Amygdala (tissue), 56 donors: ENCODE results near the gene ITK.
A peak's percentile ranks its signal among the peaks of the same experiment; 100 is the strongest.
"Not testable (repeated sequence)": the region's sequence is repeated elsewhere in the genome, so short reads cannot be mapped to it uniquely, and the experiment has no call there.

Source experiments
- DNase-seq, 56 donors: peaks; one replicate each; lab custom pipeline; 2025; lab: John Stamatoyannopoulos, UW

ITK gene

GRCh38 chr5:157203417-157203816, 22.8 kb downstream of the ITK start:
- DNase-seq = no peak

DNA sequence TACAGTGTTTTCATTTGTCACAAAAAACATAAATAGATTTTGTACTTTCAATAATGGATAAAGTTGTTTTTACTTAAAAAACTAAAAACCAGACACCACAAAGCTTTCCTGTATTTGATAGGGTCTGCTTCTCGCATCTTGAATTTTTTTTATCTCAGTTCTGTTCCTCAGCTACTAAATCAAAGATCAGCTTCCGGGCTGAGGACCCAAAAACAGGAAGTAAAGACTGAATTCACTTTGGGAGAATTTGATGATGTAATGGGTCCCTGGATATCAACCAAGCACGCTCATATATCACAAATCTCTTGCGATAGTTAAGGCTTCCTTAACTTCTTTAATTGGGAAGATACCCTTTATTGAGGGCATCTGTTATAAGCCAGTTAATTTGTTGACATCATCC, 24.1 kb downstream of the ITK start:
- no peak for DNase-seq

DNA sequence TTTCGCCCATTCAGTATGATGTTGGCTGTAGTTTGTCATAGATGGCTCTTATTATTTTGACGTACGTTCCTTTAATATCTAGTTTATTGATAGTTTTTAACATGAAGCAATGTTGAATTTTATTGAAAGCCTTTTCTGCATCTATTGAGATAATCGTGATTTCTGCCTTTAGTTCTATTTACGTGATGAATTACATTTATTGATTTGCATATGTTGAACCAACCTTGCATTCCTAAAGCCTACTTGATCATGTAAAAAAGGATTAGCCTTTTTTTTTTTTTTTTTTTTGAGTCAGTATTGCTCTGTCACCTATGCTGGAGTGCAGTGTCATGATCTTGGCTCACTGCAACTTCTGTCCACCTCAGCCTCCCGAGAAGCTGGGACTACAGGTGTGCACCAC, 25.1 kb downstream of the ITK start:
- no peak for DNase-seq

DNA sequence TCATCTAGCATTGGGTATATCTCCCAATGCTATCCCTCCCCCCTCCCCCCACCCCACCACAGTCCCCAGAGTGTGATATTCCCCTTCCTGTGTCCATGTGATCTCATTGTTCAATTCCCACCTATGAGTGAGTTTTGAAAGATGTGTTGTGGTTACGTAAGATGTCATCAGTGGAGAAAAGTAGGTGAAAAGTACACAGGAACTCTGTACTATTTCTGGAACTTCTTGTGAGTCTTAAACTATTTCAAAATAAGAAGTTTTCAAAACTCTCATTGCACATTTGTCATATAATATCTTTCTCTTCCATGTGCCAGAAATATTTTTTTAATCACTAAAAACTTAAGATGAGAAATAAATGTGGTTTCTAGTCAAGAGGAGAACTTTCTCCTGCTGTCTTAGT, 30.0 kb downstream of the ITK start:
- DNase-seq = not testable (repeated sequence)

GRCh38 chr5:157212307-157212706, 31.7 kb downstream of the ITK start:
- no peak for DNase-seq

GRCh38 chr5:157213527-157214243, 33.0 kb downstream of the ITK start:
- no peak for DNase-seq

DNA sequence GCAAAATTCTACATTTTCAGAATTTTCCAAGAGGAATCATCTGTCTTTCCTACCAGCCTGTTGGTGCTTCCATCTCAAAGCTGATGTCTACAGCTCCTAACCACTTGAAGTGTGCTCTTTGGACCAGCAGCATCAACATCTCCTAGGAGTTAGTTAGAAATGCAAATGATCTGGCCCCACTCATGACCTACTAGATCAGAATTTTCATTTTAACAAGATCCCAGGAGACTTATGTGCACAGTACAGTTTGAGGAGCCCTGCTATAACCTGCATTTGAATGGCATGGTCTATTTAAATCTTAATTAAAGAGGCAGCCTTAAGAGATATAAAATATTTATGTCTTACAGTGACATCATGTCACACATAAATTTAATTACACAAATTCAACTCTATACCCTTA, 33.8 kb downstream of the ITK start:
- no peak for DNase-seq

DNA sequence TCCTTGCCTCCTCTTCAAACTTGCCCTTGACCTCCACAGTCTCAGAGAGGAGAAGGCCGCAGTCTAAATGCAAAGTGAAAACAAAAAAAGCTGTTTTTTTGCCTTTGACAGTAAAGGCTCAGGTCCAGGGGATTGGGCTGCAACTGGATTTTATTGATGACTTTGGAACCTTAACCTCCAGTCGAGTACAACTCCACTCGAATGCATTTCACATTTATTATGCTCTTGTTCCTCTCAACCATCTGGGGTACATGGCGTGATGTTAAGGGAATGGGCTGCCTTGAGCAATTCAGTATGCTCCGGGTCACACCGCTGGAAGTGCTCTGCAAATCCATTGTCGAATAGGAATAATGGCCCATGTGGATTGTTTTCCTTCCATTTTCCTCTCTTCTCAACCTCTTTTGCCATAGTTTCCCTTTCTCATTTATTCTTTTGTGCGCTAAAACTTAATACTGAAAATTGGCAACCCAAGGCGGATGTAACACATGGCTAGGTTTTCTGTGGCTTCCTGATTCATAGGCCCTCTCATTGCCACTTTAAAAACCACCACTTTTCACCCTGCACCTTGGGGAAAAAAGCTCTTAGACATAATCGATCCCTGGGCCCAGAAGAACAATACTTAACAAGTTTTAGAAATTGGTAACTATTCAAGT, 34.3 kb downstream of the ITK start:
- DNase-seq = no peak

DNA sequence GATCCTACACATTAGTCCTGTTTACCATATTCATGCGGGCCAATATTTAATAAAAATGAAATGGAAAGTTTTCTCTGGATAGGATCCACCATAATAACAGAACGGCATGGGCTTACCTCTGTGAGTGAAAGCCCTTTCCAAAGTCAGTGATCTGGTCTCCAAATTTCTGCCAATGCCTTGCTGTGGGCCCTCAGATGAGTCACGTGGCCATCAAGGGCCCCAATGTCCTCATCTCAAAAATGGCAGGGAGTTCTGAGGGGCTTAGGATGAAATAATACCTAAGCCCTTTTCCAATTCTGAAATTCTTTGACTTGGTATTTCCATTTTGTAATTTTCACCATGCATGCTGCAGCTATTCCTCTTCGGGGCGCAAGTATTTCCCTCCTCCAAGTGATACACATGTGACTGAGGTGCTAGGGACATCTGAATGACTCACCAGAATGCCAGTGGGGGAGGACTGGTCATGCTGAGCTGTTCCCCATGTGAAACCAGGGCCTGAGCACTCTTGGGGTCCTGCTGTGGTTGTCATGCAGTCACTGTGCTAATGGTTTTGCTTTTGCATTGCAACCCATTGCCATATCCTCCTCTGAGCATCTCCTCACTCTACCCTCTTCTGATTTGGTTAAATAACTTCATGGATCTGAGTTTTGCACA, 35.0 kb downstream of the ITK start:
- DNase-seq = peak in 1 of 56 donors; percentile 2

GRCh38 chr5:157216391-157217142, 35.9 kb downstream of the ITK start:
- DNase-seq = no peak

DNA sequence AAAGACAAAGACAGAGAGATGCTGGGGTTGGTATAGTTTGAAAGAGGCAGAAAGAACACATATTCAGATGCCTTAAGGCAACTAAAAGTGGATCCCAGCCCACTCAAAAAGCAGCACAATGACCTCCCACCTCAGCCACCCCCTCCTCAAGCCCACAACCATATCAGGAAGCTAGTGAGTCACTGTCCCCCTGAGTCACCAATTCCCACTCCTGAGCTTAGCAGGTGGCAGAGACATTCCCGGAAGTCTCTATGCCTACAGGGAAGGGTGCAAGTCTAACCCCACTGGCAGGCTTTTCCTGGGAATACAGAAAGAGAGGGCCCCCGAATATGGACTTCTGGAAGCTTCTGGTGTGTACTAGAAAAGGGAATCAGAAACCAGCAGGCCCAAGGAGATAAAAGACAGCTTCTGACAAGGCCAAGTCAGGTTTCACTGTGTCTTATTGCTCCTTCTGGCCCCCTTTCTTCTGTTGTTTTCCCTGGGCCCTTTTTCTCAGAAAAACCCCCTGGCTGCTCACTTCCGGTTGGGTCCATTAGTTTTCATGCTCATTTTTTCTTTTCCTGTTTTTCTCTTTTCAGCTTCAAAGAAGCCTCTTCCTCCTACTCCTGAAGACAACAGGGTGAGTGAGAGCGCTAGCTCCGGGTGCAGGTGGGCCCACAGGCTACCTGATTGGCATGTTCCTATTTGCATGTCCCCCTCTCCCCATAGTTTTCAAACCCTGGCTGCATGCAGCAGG, 36.8 kb downstream of the ITK start:
- peak in 12 of 56 donors; percentile 2 to 32 (median 6) for DNase-seq

DNA sequence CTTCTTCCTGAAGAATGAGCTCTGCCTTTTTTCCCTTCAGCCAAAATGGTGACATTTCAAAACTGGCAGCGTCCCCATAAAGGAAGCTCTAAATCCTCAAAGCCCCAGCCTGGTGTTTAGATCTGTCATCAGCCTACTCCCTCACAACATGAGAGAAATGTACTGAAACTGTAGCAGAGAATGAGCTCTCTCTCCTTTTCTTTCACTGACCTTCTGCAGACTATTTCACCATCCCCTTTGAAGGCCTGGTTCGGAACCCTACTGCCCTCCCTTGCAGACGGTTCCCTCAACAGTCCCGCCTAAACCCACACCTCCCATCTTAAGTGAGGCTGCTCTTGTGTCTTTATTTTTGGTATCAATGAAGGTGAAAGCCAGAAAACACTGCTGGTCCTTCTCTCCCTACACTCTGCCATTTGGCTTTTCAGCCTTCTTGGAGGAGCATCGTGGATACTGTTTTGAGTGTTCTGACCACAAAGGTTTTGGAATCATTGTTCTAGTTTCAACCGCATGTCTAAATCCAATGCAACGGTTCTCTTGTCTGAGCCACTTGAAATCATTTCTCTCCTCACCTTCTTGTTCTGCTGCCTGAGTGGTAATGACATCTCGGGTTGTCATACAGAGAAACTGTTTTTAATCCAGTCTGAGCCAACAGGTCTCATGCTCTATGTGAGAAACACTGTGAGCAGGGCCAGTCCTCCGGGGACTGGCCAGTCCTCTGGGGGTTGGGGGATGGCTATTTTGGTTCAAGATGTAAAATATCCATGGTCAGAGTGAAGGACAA, 39.0 kb downstream of the ITK start:
- peak in 1 of 56 donors; percentile 15 for DNase-seq

DNA sequence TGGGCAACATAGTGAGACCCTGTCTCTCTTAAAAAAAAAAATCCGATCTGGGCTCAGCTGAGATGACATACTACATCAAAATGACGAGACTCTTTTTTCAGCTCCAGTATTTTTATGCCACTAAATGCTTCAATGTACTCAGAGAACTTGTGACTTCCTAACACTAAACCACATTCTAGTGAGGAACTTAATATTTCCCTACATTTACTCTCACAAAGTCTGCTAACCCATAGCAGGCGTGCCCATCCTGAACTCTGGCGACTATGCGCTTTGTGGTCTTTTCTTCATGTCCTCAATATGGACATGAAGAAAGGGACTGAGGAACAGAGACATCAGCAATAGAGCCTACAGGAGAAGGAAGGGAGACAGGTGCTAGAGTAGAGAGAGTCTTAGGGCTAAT, 41.3 kb downstream of the ITK start:
- no peak for DNase-seq

DNA sequence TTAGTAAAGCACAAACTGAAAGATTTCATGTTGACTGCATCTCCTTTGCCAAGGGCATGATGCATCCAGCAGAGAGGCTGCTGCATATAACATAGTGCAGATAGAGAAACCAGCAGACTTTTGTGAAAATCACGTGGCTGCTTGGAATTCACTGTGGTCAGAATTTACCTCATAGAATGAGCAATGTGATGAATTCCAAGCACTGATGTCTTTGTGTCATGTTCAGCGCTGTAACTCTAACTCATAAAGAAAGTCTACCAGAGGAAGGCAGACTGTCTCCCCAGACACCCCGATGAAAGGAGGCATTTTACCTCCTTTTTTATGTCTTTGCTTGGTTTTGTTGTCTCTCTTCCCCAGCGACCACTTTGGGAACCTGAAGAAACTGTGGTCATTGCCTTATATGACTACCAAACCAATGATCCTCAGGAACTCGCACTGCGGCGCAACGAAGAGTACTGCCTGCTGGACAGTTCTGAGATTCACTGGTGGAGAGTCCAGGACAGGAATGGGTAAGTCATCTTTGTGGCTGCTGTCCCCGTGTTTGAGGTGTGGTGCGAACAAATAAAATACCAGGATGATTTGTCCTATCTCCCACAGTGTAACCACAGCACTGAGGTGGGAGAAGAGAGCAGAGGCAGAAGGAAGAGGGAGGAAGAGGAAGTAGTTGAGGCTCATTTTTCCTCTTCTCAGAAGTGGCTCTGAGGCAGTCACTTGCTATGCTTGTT, 42.0 kb downstream of the ITK start:
- DNase-seq = no peak

DNA sequence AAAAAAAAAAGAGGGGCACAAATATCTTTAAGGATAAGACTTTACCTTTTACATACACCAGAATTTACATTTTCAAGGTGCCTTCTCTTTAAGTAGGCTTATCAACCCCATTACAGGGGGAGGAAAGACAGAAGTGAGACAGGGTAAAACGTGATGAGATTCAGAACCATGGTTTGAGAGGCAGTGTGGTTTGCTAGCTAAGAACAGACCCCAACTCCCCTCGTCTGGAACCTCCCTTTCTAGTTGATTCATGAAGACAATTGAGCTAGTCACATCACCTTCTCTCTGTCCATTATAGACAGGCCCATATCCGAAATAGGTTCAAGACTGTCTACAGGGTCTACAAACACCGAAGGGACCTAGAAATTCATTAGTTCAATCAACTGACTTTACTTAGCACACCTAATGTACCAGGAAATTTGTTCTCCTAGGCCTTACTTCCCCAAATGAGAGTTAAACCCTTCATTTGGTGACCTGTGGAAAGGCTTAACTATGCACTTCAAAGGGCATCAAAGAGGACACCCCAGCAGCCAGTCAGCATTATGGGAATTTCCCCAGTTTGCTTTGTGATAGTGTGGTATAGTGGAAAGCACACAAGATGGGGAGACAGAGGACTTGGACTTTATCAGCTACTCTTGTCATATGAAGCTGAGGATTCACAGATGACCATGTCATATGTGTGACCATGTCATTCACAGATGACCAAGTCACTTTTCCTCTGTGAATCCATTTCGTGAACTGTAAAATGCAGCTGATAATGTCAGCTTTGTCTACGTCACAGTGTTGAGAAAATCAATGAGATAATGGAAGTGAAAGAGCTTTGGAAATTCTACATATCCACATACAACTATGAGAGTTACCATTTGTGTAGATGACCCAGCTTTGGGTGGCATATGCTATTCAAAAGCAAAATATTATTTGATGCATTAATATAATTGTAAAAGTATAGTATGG, 45.1 kb downstream of the ITK start:
- DNase-seq = no peak

DNA sequence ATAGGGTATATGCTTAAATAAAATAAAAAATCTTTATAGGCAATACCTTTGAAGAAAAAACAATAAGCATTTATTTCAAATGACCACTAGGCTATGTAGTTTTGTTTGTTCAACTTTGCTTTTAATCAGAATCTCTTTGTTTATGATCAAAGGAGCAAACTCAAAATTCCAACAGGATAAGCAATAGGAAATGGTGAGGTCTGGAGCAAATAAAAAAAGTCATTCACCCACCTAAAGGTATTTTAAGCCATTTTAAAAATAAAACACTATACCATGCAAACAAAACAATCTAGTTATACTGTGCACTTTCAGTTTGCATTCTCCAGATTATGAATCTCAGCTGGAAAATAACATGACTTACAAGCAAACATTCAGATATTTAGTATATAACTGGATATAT, 50.0 kb downstream of the ITK start:
- DNase-seq = no peak

DNA sequence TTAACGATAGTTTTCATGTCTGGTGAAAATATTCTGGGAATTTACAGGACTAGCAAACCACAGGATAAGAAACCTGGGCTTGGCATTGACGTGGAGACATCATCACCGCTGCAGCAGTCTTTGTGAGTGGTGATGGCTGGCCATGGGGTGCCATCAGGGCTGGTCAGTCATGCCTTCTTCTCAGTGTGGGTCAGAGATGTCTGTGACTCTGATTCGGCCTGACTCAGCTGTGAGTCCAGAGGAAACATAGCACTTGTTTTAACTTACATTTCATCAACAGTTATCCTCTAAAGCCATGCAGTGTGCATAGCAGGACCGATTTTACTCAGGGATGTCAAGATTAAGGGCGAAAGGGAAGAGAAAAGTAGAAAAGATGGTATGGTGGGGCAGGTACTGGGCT, 52.1 kb downstream of the ITK start:
- no peak for DNase-seq

DNA sequence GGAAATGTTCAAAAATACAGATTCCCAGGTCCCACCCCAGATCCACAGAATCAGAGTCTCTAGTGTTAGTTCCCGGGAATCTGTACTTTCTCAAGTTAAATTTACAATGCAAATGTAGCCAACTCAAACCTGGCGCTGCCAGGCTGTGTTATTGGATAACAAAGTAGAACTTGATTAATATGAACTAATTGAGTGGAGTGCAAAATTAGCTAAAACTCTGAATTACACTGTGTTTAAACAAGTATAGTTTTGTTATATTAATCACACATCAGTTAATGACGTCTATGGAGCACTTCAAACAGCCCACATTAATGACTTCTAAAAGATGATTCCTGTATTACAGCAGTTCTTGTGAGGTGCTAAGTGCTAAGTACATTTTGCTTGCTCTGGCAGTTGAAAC, 52.9 kb downstream of the ITK start:
- DNase-seq = no peak
